ENCODE data around the gene RRAS.

Gene RRAS

GRCh38 chr19:49664171-49665035 is 24.5 kb upstream of the RRAS start:
- H3K27ac ChIP-seq, result peak overlapping the region; percentile 92
- 0 out of 2 replicates have a peak, but pooled peaks have one; percentile 20 for TF ChIP-seq CTCF (conservative IDR thresholded peaks at IDR 0.05)

GRCh38 chr19:49663224-49663623 is 23.3 kb upstream of the RRAS start:
- H3K27ac ChIP-seq, result peak overlapping the region; percentile 92
- TF ChIP-seq CTCF (conservative IDR thresholded peaks at IDR 0.05), result no peak

- TF ChIP-seq CTCF (conservative IDR thresholded peaks at IDR 0.05), result no peak
- 0 out of 2 replicates have a peak overlapping the region, but pooled peaks have one; percentile 9 for H3K27ac ChIP-seq
These were observed 22.1 kb upstream of the RRAS start for GRCh38 chr19:49662011-49662410.

GRCh38 chr19:49660338-49660961 is 20.5 kb upstream of the RRAS start:
- TF ChIP-seq CTCF (conservative IDR thresholded peaks at IDR 0.05), result no peak
- no peak overlapping the region for H3K27ac ChIP-seq

- TF ChIP-seq CTCF (conservative IDR thresholded peaks at IDR 0.05), result no peak
- no peak overlapping the region for H3K27ac ChIP-seq
These were observed 18.9 kb upstream of the RRAS start for GRCh38 chr19:49658566-49659442.

- no peak overlapping the region for H3K27ac ChIP-seq
- no peak for TF ChIP-seq CTCF (conservative IDR thresholded peaks at IDR 0.05)
These were observed 18.2 kb upstream of the RRAS start for GRCh38 chr19:49658139-49658517.
